NCI-H1436 (cell line): ENCODE measurements around the gene C4orf54.

Experiments
- DNase-seq: peaks from one replicate; lab custom pipeline; 2025; lab: John Stamatoyannopoulos, UW

Gene C4orf54

GRCh38 chr4:99651811-99652485 is 5.7 kb downstream of the C4orf54 start:
- DNase-seq = no peak

- DNase-seq = no peak
Measured at GRCh38 chr4:99651016-99651769, 6.4 kb downstream of the C4orf54 start.

- no peak for DNase-seq
Measured at GRCh38 chr4:99649778-99650177, 7.8 kb downstream of the C4orf54 start.

- DNase-seq = no peak
Measured at GRCh38 chr4:99649208-99649607, 8.4 kb downstream of the C4orf54 start.

GRCh38 chr4:99648321-99648720 is 9.3 kb downstream of the C4orf54 start:
- DNase-seq = no peak

GRCh38 chr4:99647071-99647470 is 10.6 kb downstream of the C4orf54 start:
- no peak for DNase-seq

GRCh38 chr4:99645638-99646037 is 12.0 kb downstream of the C4orf54 start:
- no peak for DNase-seq

GRCh38 chr4:99645036-99645435 is 12.6 kb downstream of the C4orf54 start:
- DNase-seq = no peak

- no peak for DNase-seq
Measured at GRCh38 chr4:99644453-99644852, 13.2 kb downstream of the C4orf54 start.

GRCh38 chr4:99642725-99643489 is 14.7 kb downstream of the C4orf54 start:
- no peak for DNase-seq

GRCh38 chr4:99640676-99641075 is 17.0 kb downstream of the C4orf54 start:
- no peak for DNase-seq

GRCh38 chr4:99637174-99637573 is 20.5 kb downstream of the C4orf54 start:
- peak; percentile 72 for DNase-seq

- no peak for DNase-seq
Measured at GRCh38 chr4:99636422-99636821, 21.2 kb downstream of the C4orf54 start.

GRCh38 chr4:99635601-99636000 is 22.0 kb downstream of the C4orf54 start:
- no peak for DNase-seq

GRCh38 chr4:99634742-99635360 is 22.8 kb downstream of the C4orf54 start:
- no peak for DNase-seq

GRCh38 chr4:99633772-99634171 is 23.9 kb downstream of the C4orf54 start:
- peak; percentile 69 for DNase-seq

GRCh38 chr4:99630857-99631360 is 26.7 kb downstream of the C4orf54 start:
- DNase-seq = no peak

GRCh38 chr4:99629962-99630554 is 27.6 kb downstream of the C4orf54 start:
- DNase-seq = no peak

- DNase-seq = no peak
Measured at GRCh38 chr4:99628040-99628439, 29.6 kb downstream of the C4orf54 start.

GRCh38 chr4:99625369-99625768 is 32.3 kb downstream of the C4orf54 start:
- DNase-seq = no peak

GRCh38 chr4:99624141-99624719 is 33.4 kb downstream of the C4orf54 start:
- DNase-seq = no peak
